NB4 (cell line): ENCODE data around the gene NUSAP1.
"Not testable (repeated sequence)": the region's sequence is repeated elsewhere in the genome, so short reads cannot be mapped to it uniquely, and the experiment has no call there.

Source experiments
- DNase-seq: peaks from one replicate; pipeline ENCODE4 v3.0.0; 2010; ENCODE audit warnings: low read depth
- H3K4me3 ChIP-seq: one replicate; pipeline ENCODE4 v1.5.1; 2011; ENCODE audit warnings: mild to moderate bottlenecking, low read depth, low read length, moderate library complexity
- CTCF ChIP-seq: IDR thresholded peaks from one replicate; pipeline ENCODE4 v1.5.1; 2012; ENCODE audit warnings: low read depth, low read length
- MAX ChIP-seq: IDR thresholded peaks from 2 replicates; pipeline ENCODE4 v1.6.1; 2011; ENCODE audit warnings: low read depth, low read length
- MYC ChIP-seq: IDR thresholded peaks from 2 replicates; pipeline ENCODE4 v1.6.1; 2011; ENCODE audit warnings: low read depth, low read length
- POLR2A ChIP-seq: IDR thresholded peaks from 2 replicates; pipeline ENCODE4 v1.6.1; 2011; ENCODE audit warnings: mild to moderate bottlenecking; ENCODE audit not compliant: insufficient read length; ENCODE audit errors: extremely low read depth

Gene NUSAP1

GRCh38 chr15:41286665-41287333, 45.9 kb upstream of the NUSAP1 start:
- peak overlapping the region; percentile 96 for H3K4me3 ChIP-seq
- DNase-seq, result peak; percentile 39
- TF ChIP-seq CTCF (no peak), POLR2A (no peak), MAX (no peak), MYC (no peak)

GRCh38 chr15:41288464-41288863, 44.2 kb upstream of the NUSAP1 start:
- no peak for TF ChIP-seq CTCF
- TF ChIP-seq MAX, result no peak
- no peak for TF ChIP-seq POLR2A
- no peak for TF ChIP-seq MYC
- peak overlapping the region; percentile 14 for H3K4me3 ChIP-seq
- DNase-seq, result no peak

- H3K4me3 ChIP-seq, result no peak overlapping the region
- TF ChIP-seq CTCF (no peak), POLR2A (no peak), MYC (no peak), MAX (no peak)
- no peak for DNase-seq
Measured at GRCh38 chr15:41289953-41290352, 42.7 kb upstream of the NUSAP1 start.

GRCh38 chr15:41291065-41291631, 41.5 kb upstream of the NUSAP1 start:
- DNase-seq, result peak; percentile 61
- TF ChIP-seq MYC (no peak), POLR2A (no peak), CTCF (no peak), MAX (no peak)

GRCh38 chr15:41292521-41292920, 40.2 kb upstream of the NUSAP1 start:
- H3K4me3 ChIP-seq, result no peak overlapping the region
- DNase-seq, result no peak
- TF ChIP-seq POLR2A (no peak), MAX (no peak), MYC (no peak), CTCF (no peak)

More at GRCh38 chr15:41291065-41291631, 41.5 kb upstream of the NUSAP1 start:
- H3K4me3 ChIP-seq, result no peak overlapping the region

GRCh38 chr15:41301139-41301538, 31.5 kb upstream of the NUSAP1 start:
- not testable (repeated sequence) for H3K4me3 ChIP-seq, DNase-seq
